Right renal pelvis (tissue), 4 donors: Measurements from ENCODE around the gene IRF2BP2. TPM values are rescaled to one million over a fixed set of nuclear protein-coding genes. Genes with fewer than 3 reads are reported as not detected.
"Not testable (repeated sequence)": the region's sequence is repeated elsewhere in the genome, so short reads cannot be mapped to it uniquely, and the experiment has no call there.

Experiments used
- DNase-seq, 4 donors: peaks; one replicate each; pipeline ENCODE4 v3.0.0-alpha.2; 2013; ENCODE audit warnings: low read depth in 4 of 4, low spot score in 3 of 4, missing footprints in 1 of 4
- polyA plus RNA-seq, 4 donors: library from polyadenylated mRNA; unstranded; fragments of 120-200 nt; gene quantifications; one replicate each; pipeline ENCODE4 v1.2.1, GENCODE V29; 2013; ENCODE audit not compliant: insufficient read length in 4 of 4

IRF2BP2 gene
- polyA plus RNA-seq, 4 donors = 151 to 163 (median 159) TPM

GRCh38 chr1:234634922-234635321 lies 24.9 kb upstream of the IRF2BP2 start:
- not testable (repeated sequence) for DNase-seq

GRCh38 chr1:234634387-234634786 lies 24.4 kb upstream of the IRF2BP2 start:
- DNase-seq = no peak

- no peak for DNase-seq
These were observed 23.4 kb upstream of the IRF2BP2 start for GRCh38 chr1:234633246-234634003.

GRCh38 chr1:234632225-234632624 lies 22.2 kb upstream of the IRF2BP2 start:
- no peak for DNase-seq

GRCh38 chr1:234631721-234632125 lies 21.7 kb upstream of the IRF2BP2 start:
- no peak for DNase-seq

- DNase-seq = no peak
These were observed 19.0 kb upstream of the IRF2BP2 start for GRCh38 chr1:234629026-234629425.

- DNase-seq = no peak
These were observed 18.1 kb upstream of the IRF2BP2 start for GRCh38 chr1:234628089-234628488.

GRCh38 chr1:234627009-234627950 lies 17.3 kb upstream of the IRF2BP2 start:
- no peak for DNase-seq

GRCh38 chr1:234626391-234626790 lies 16.4 kb upstream of the IRF2BP2 start:
- no peak for DNase-seq

- DNase-seq = no peak
These were observed 14.7 kb upstream of the IRF2BP2 start for GRCh38 chr1:234624724-234625117.

GRCh38 chr1:234621657-234622335 lies 11.8 kb upstream of the IRF2BP2 start:
- DNase-seq = no peak

GRCh38 chr1:234621127-234621468 lies 11.1 kb upstream of the IRF2BP2 start:
- DNase-seq = no peak

GRCh38 chr1:234620272-234621126 lies 10.5 kb upstream of the IRF2BP2 start:
- DNase-seq = no peak

GRCh38 chr1:234619794-234620247 lies 9.8 kb upstream of the IRF2BP2 start:
- DNase-seq = no peak

- no peak for DNase-seq
These were observed 9.1 kb upstream of the IRF2BP2 start for GRCh38 chr1:234619071-234619480.

- no peak for DNase-seq
These were observed 8.7 kb upstream of the IRF2BP2 start for GRCh38 chr1:234618737-234619049.

GRCh38 chr1:234617986-234618736 lies 8.2 kb upstream of the IRF2BP2 start:
- no peak for DNase-seq

GRCh38 chr1:234617131-234617985 lies 7.4 kb upstream of the IRF2BP2 start:
- DNase-seq = no peak

GRCh38 chr1:234616644-234617043 lies 6.7 kb upstream of the IRF2BP2 start:
- DNase-seq = no peak
